Jurkat, Clone E6-1 (cell line): ENCODE measurements around the gene CD27.
A peak's percentile ranks its signal among the peaks of the same experiment; 100 is the strongest.
"Not testable (repeated sequence)": the region's sequence is repeated elsewhere in the genome, so short reads cannot be mapped to it uniquely, and the experiment has no call there.

Experiments
- DNase-seq: peaks from one replicate; pipeline ENCODE4 v3.0.0-alpha.2; 2011; ENCODE audit warnings: low read depth, low spot score
- H3K4me3 ChIP-seq: 2 replicates; pipeline ENCODE4 v1.5.1; 2011; ENCODE audit warnings: mild to moderate bottlenecking, low read length, control low read depth, moderate library complexity

CD27 gene

DNA sequence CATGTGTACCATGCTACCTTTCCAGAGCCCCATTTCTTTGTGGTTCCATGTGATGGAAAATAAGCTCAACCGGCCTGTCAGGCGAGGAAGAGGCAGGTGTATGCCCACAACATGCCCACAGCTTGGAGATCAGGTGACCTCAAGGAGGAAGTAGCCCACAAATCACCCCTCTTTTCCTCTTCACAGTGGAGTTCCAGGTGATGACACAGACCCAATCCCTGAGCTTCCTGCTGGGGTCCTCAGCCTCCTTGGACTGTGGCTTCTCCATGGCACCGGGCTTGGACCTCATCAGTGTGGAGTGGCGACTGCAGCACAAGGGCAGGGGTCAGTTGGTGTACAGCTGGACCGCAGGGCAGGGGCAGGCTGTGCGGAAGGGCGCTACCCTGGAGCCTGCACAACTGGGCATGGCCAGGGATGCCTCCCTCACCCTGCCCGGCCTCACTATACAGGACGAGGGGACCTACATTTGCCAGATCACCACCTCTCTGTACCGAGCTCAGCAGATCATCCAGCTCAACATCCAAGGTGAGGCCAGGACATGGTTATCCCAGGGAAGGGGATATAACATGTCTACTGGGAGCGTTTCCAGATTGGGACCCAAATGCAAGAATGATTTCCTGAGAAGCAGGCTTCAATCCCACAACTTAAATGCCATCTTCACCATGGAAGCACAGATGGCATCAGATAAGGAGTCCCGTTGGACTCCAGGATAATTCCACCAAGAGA is 12.6 kb downstream of the CD27 start:
- no peak overlapping the region for H3K4me3 ChIP-seq
- no peak for DNase-seq

DNA sequence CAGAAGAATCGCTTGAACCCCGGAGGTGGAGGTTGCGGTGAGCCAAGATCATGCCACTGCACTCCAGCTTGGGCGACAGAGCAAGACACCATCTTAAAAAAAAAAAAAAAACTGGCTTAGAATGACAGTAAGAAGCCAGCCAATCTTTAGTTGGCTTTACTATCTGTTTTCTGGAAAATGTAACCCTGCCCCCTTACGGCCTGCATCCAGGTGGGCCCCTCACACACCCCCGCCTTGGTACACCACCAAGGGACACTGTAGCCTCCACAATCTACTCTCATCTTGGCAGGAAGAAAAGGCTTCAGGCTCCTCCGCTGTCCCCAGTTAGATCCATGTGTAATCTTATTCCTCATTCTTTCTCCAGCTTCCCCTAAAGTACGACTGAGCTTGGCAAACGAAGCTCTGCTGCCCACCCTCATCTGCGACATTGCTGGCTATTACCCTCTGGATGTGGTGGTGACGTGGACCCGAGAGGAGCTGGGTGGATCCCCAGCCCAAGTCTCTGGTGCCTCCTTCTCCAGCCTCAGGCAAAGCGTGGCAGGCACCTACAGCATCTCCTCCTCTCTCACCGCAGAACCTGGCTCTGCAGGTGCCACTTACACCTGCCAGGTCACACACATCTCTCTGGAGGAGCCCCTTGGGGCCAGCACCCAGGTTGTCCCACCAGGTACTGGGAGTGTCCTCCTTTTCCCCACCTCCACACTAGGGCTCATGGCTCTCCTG is 13.7 kb downstream of the CD27 start:
- DNase-seq: no peak
- no peak overlapping the region for H3K4me3 ChIP-seq

DNA sequence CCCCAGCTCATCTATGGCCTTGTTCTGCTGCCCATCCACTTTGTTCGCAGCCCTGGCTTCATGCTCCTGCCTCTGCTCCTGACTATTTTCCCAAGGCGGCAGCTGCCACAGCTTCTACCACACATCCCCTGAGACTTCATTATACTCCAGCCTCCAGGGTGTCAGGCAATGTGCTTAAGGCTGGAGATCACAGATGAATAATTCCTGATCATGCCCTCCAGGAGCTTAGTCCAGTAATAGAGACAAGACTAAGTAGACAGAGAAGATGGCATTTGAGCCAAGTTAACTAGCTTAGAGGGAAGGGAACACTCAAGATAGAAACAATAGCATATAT is 14.2 kb downstream of the CD27 start:
- DNase-seq: no peak
- no peak overlapping the region for H3K4me3 ChIP-seq

DNA sequence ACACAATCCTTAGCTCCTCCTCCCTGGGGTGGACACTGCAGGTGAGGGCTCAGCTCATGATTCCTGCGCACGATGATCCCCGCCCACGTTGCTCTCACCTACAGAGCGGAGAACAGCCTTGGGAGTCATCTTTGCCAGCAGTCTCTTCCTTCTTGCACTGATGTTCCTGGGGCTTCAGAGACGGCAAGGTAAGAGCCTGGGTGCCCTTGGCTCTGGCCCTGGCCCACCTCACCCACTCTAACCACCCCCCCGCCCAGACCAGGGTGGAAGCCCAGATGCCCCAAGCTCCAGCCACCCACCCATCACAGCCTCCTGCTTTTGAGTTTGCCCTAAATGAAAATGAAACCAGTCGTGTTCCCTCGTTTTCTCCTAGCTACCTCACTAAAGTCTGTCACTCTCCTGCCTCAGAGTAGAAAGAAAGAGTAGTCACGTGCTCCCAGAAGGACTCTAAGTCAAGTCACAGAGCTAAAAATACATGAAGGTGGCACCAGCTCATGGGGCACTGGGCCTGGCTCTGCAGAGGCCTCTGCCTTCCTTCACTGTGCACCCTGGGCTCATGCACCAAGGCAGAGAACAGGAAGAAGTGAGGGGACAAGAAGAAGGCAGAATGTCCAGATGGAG is 16.1 kb downstream of the CD27 start:
- DNase-seq: no peak
- H3K4me3 ChIP-seq: peak overlapping the region; percentile 44

DNA sequence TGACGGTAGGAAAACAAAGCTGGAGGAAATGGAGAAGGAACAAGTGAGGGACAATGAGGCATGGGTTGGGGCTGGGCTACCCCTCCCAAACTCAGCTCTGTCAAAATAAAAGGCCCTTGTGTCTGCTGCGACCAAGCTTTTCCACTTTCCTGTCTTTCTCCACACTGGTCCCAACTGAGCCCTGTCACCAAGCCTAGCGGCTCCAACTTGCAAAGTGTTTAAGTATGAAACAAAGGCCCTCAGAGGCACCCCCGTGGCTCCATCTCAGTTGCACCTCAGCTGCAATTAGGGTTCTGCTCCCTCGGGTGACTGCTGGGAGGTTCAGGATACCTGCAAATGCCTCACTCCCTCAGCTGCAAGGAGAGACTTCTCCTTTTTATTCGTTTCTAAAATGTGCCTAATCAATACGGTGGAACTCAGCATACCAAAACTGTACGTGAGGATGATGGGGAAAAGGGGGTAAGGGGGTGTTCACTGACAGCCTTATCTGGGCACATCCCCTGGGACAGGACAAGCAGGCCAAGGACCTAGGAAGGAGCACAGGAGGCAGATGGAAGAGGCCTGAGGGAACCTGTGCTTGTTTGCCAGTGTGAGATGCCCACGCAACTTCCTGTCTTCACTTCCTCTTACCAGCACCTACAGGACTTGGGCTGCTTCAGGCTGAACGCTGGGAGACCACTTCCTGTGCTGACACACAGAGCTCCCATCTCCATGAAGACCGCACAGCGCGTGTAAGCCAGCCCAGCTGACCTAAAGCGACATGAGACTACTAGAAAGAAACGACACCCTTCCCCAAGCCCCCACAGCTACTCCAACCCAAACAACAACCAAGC is 16.9 kb downstream of the CD27 start:
- peak; percentile 98 for DNase-seq
- H3K4me3 ChIP-seq: peak overlapping the region; percentile 44

DNA sequence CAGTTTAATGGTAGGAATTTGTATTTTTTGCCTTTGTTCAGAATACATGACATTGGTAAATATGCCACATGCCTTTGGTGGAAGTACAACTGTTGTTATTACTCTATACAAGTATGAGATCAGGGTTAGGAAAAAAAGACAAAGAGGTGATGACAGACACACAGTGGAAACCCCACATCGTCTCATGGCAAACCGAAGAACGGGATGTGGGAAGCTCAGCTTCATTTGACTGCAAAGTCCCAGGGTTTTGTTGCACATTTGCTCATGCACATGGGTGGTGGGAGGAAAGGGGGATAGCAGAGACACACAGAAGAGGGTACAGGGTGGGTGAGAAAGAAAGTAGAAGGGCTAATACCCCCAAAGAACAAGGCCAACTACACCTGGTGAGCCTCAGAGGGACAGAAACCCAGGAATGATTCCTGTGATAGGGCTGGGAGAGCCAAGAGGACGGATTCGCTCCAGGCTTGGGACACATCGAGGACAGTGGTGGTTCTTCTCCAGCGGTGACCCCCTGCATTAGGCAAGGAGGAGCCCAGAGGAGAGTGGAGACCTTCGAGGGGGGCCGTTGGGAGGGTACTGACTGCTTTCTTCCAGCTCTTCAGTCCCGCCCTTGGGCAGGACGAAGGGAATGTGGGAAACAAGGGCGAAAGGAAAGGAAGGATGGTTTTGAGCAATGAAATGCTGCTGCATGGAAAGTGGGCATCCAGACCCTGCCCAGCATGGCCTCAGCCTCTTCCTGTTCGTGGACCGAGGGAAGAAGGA is 17.7 kb downstream of the CD27 start:
- peak; percentile 66 for DNase-seq
- peak overlapping the region; percentile 44 for H3K4me3 ChIP-seq

DNA sequence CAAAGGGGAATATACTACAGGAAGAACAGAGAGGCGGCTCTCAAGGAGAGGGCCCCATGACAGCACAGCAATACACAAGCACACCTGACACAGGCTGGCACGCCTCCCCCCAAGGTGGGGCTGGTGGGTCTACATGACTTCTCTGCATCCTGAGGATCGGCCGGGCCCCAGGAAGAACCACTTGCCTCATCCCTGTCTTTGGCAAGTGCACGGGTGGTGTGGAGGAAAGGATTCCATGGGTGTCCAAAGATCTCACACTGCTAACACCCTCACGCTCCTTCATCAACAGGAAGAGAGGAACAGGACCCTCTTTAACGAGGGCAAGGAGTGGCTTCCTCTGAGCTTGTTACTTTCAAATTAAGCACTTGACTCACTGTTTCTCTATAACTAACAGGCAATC is 18.5 kb downstream of the CD27 start:
- H3K4me3 ChIP-seq: no peak overlapping the region

DNA sequence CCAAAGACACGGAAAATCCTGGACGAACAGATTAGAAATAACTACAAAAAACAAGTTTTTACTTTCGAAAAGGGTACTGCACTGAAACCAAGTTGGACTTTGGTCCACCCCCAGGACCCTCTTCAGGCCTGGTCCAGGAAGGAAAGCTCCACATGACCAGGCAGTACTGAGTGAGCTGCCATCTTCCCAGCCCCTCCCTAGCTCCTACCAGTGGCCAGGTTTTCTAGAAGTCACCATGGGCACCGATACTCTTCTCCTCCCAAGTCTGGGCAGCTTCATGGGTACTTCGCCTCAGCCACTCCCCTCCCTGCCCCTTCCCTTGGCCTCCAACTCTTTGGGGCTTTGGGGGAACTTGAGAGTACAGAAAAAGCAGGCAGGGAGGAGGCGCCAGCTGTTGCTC is 19.1 kb downstream of the CD27 start:
- DNase-seq: no peak
- H3K4me3 ChIP-seq: no peak overlapping the region

More for the DNA sequence above, 18.5 kb downstream of the CD27 start:
- DNase-seq: no peak

DNA sequence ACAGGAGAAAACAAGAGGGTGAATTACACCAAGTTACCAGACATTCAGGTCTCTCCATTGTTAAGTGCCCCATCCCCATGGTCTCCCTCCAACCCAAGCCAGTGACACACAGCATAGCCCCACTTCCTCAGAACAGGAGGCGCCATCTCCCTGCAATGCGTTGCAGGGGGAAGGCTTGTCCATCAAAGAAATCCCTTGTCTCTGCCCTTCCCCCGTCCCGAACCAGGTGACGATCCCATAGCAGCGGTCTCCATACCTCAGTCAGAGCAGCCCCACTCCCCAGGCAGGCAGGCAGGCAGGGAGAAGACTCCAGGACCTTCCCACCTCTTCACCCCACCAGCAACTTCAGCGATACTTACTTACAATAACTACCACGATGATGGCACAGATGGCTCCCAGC is 19.8 kb downstream of the CD27 start:
- H3K4me3 ChIP-seq: no peak overlapping the region
- DNase-seq: no peak

DNA sequence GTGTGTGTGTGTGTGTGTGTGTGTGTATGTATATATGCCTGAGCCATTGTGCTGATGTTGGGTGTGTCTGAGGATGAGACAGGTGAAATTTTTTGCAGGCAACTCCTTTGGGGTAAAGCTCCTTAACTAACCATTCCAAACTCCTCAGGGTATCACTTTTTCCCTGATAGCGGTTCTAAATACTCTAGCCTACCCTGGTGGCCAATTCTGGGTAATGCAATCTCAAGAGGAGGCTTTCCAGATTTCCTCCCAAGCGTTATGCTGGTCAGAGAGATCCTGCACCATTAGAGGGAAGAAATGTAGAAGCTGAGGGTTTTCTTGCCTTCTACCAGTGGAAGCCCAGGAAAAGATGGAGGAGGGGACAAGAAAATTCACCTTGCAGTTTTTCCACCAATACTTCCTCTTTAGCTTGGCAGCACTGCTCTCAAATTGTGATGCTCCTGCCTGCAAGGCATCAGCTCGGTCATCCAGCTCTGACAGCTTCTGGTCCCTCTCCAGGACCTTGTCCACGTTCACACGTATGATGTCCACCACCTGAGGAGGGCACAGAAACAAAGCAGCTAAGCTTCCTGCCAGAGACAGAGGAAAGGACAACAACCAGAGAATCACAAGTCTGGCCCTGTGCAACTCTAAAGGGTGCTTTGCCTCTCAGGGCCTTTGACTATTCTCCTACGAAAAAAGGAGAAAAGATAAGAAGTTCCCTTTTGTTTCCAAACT is 20.9 kb downstream of the CD27 start:
- peak; percentile 57 for DNase-seq
- H3K4me3 ChIP-seq: no peak overlapping the region

DNA sequence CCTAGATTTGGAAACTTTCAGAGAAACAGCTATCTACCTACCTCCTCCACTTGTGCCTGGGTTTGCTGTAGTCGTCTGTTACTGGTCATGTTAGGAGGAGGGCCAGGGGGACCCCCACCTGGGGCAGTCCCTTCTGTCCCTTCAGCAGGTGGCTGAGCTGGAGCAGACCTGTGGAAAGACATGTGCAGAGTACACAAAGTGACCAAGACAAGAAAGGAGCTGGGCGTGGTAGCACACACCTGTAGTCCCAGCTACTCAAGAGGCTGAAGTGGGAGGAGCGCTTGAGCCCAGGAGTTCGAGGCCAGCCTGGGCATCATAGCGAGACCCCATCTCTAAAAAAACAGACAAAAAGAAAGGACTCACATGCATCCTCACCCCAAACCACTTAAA is 21.4 kb downstream of the CD27 start:
- no peak overlapping the region for H3K4me3 ChIP-seq
- DNase-seq: no peak

DNA sequence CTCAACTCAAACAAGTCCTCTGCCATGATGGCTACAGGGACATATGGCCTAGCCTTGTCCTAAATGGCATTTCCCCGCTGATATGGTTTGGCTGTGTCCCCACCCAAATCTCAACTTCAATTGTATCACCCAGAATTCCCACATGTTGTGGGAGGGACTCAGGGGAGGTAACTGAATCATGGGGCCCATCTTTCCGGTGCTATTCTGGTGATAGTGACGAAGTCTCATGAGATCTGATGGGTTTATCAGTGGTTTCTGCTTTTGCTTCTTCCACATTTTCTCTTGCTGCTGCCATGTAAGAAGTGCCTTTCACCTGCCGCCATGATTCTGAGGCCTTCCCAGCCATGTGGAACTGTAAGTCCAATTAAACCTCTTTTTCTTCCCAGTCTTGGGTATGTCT is 22.0 kb downstream of the CD27 start:
- DNase-seq, H3K4me3 ChIP-seq: not testable (repeated sequence)

DNA sequence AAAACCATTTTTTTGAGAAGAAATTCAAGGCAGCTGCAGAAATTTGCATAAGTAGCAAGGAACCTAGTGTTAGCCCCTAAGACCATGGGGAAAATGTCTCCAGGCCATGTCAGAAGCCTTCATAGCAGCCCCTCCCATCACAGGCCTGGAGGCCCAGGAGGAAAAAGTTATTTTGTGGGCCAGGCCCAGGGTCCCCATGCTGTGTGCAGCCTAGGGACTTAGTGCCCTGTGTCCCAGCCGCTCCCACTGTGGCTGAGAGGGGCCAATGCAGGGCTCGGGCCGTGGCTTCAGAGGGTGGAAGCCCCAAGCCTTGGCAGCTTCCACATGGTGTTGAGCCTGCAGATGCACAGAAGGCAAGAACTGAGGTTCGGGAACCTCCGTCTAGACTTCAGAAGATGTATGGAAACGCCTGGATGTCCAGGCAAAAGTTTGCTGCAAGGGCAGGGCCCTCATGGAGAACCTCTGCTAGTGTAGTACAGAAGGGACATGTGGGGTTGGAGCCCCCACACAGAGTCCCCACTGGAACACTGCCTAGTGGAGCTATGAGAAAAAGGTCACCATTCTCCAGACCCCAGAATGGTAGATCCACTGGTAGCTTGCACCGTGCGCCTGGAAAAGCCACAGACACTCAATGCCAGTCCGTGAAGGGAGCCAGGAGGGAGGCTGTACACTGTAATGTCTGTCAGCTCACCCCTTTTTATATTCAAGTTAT is 23.0 kb downstream of the CD27 start:
- H3K4me3 ChIP-seq, DNase-seq: not testable (repeated sequence)

DNA sequence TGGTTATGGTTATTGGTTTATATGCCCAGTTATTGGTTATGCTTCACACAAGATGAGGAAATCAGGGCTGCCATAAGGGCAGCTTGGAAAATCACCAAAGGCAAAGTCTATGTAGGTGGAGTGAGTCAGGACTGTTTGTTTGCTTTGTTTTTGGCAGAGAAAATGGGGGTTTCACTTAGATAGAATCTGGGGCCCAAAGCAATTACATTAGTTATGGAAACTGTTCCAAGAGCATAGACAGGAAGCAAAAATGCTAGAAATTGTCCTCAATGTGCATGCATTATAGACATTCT is 23.5 kb downstream of the CD27 start:
- H3K4me3 ChIP-seq: no peak overlapping the region

DNA sequence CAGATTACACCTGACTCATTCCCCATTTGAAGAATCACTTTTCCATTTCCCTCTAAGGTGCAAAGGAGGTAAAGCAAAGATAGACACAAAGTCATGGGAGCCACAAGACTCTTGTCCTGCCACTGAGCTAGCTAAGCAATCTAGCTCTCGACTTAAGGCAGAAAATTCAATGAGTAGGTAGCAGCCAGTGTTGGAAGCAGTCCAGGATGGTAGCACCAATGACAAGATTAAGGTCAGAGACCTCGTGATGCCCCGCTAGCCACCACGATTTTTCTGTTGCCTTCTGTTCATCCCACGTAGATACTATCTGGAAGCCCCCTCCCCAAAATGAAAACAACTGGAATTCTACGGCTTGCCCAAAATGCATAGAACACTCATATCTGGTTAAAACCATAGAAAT is 24.3 kb downstream of the CD27 start:
- DNase-seq: no peak
- no peak overlapping the region for H3K4me3 ChIP-seq

More for the DNA sequence above, 23.5 kb downstream of the CD27 start:
- DNase-seq: no peak

DNA sequence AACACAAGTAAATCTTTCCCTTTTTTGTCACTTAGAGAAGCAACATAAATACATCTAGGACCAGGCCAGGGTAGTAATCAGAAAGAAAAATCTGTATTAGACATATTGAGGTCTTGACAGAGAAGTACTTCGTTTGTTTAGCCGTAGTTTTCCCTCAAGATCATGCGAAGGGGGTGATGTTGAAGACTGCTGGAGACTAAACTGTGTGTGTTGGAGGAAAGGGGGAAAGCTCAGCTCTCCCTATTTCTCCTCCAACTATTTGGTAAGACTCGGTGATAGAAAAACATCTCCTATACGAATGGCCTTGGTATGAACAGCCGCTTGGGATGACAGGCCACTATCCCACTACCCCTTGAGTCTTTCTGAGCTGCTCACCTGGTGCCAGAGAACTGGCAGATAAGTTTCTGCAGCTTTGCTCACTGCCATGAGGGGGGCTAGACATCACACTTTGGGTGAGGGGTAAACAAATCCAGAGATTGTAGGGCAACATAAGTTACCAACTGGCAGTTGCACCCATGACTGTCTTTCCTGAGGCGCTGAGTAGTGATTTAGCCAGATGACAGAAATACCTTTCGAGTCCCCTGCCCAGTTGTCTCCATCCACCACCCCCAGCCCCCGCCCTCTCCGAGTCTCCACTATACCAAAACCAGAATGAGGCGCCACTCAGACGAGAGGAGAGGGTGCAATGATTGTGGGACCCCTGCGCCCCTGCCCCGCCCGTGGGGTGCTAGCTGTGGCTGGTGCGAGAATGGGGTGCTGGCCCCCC is 25.0 kb downstream of the CD27 start:
- no peak for DNase-seq
- peak overlapping the region; percentile 73 for H3K4me3 ChIP-seq
